Right cardiac atrium (tissue), 5 donors: ENCODE results near the gene CACNA1B. TPM values are rescaled to one million over a fixed set of nuclear protein-coding genes. Genes with fewer than 3 reads are reported as not detected.
"Not testable (repeated sequence)": the region's sequence is repeated elsewhere in the genome, so short reads cannot be mapped to it uniquely, and the experiment has no call there.

Source experiments
- ATAC-seq, 2 donors: fragments of 200-7000 bp; cut with Tn5 transposase; one replicate each; pipeline versions ENCODE4 v1.8.0 to v1.9.1; 2020; ENCODE audit warnings: moderate library complexity in 2 of 2, mild to moderate bottlenecking in 1 of 2
- DNase-seq, 3 donors: peaks; one replicate each; pipeline ENCODE4 v3.0.0-alpha.2; 2020
- H3K27ac ChIP-seq: one replicate; pipeline ENCODE4 v1.5.1; 2013; ENCODE audit warnings: mild to moderate bottlenecking, low read length, control low read depth, moderate library complexity
- H3K27me3 ChIP-seq: one replicate; pipeline ENCODE4 v1.6.1; 2013; ENCODE audit not compliant: control insufficient read depth, insufficient read depth
- H3K4me1 ChIP-seq: one replicate; pipeline ENCODE4 v1.6.1; 2013; ENCODE audit warnings: low read length; ENCODE audit not compliant: control insufficient read depth, insufficient read depth
- H3K4me3 ChIP-seq: one replicate; pipeline ENCODE4 v1.5.1; 2013; ENCODE audit warnings: low read length, control low read depth
- H3K9me3 ChIP-seq: one replicate; pipeline ENCODE4 v1.6.1; 2013; ENCODE audit warnings: low read length; ENCODE audit not compliant: control insufficient read depth
- WGBS: extraction: QIAGEN DNeasy Blood & Tissue Kit; methylation state at CpG from one replicate; pipeline ENCODE4 v1.1.7; 2013; 5-methylcytosine and 5-hydroxymethylcytosine counted together
- intact Hi-C, 4 donors: fragments of 100-400 bp; cut with DNase I; formaldehyde crosslinking; loops; one replicate each; pipeline versions ENCODE4 v1.11.0 to v1.14.0; 2022 to 2023
- polyA plus RNA-seq: library from polyadenylated mRNA; stranded (reverse); fragments of 200-250 nt; gene quantifications from one replicate; pipeline ENCODE4 v1.2.3, GENCODE V29; 2013
- total RNA-seq, 4 donors: library from RNA; stranded (reverse); fragmentation: NEBNext Ultra II Directional; extraction: Animal tissue kit (Norgen Biotek cat#: 25700); gene quantifications; one replicate each; pipeline ENCODE4 v1.2.1, GENCODE V29; 2021
- donor health status: healthy with polysubstance abuse.
- donor health status: DM: no; HTN: yes; CAD: no.
- donor health status: DM: no; HTN: no; CAD: no.
- donor health status: DM: no; HTN: yes; CAD: no; lungs with severe emphysema.
- donor health status: DM: yes; HTN: yes; CAD: no.

CACNA1B gene
- total and polyA plus RNA-seq, 5 donors = 0.05 to 0.44 (median 0.09) TPM

GRCh38 chr9:138013273-138013672 is 135.7 kb downstream of the CACNA1B start:
- intact Hi-C loops = no loop called here
- no peak for DNase-seq
- Histone ChIP-seq H3K9me3 (no peaks in the 10 kb centered on the region), H3K4me1 (no peaks in the 10 kb centered on the region), H3K27ac (no peak overlapping the region), H3K27me3 (no peaks in the 10 kb centered on the region), H3K4me3 (no peak overlapping the region)
- ATAC-seq = no peak
- WGBS = 79% methylated on average over 2 of the region's 2 CpGs

- Histone ChIP-seq H3K27me3 (no peaks in the 10 kb centered on the region), H3K4me3 (no peak overlapping the region), H3K9me3 (no peaks in the 10 kb centered on the region), H3K27ac (no peak overlapping the region), H3K4me1 (no peaks in the 10 kb centered on the region)
- intact Hi-C loops = no loop called here
- ATAC-seq = peak; percentile 31 to 36
- no peak for DNase-seq
- 64% methylated on average over 15 of the region's 15 CpGs for WGBS
Observed at GRCh38 chr9:138013836-138014562, 136.4 kb downstream of the CACNA1B start.

GRCh38 chr9:138014563-138014945 is 137.0 kb downstream of the CACNA1B start:
- Histone ChIP-seq H3K27ac (no peak overlapping the region), H3K4me1 (no peaks in the 10 kb centered on the region), H3K27me3 (no peaks in the 10 kb centered on the region), H3K9me3 (no peaks in the 10 kb centered on the region), H3K4me3 (no peak overlapping the region)
- ATAC-seq (no peak), DNase-seq (no peak)
- WGBS = 77% methylated on average over 6 of the region's 6 CpGs
- intact Hi-C loops = no loop called here

GRCh38 chr9:138015021-138015829 is 137.6 kb downstream of the CACNA1B start:
- 77% methylated on average over 25 of the region's 25 CpGs for WGBS
- no peak for DNase-seq
- H3K27me3 ChIP-seq = no peaks in the 10 kb centered on the region

GRCh38 chr9:138016406-138017187 is 139.0 kb downstream of the CACNA1B start:
- no peaks in the 10 kb centered on the region for H3K4me1 ChIP-seq
- ATAC-seq = no peak
- DNase-seq = no peak

More at GRCh38 chr9:138015021-138015829, 137.6 kb downstream of the CACNA1B start:
- Histone ChIP-seq H3K4me3 (no peak overlapping the region), H3K4me1 (no peaks in the 10 kb centered on the region), H3K9me3 (no peaks in the 10 kb centered on the region), H3K27ac (no peak overlapping the region)
- no peak for ATAC-seq
- intact Hi-C loops = no loop called here

GRCh38 chr9:138017200-138017599 is 139.6 kb downstream of the CACNA1B start:
- Histone ChIP-seq H3K27ac (no peak overlapping the region), H3K4me1 (no peaks in the 10 kb centered on the region), H3K9me3 (no peaks in the 10 kb centered on the region), H3K4me3 (no peak overlapping the region), H3K27me3 (no peaks in the 10 kb centered on the region)
- ATAC-seq = no peak
- 88% methylated on average over 13 of the region's 13 CpGs for WGBS
- intact Hi-C loops = no loop called here
- no peak for DNase-seq

More at GRCh38 chr9:138016406-138017187, 139.0 kb downstream of the CACNA1B start:
- intact Hi-C loops = no loop called here
- Histone ChIP-seq H3K4me3 (no peak overlapping the region), H3K9me3 (no peaks in the 10 kb centered on the region), H3K27ac (no peak overlapping the region), H3K27me3 (no peaks in the 10 kb centered on the region)
- 84% methylated on average over 33 of the region's 33 CpGs for WGBS

- H3K4me3 ChIP-seq, H3K27ac ChIP-seq, intact Hi-C loops, H3K27me3 ChIP-seq, H3K9me3 ChIP-seq, DNase-seq, H3K4me1 ChIP-seq, ATAC-seq: not testable (repeated sequence)
- 74% methylated on average over 10 of the region's 10 CpGs for WGBS
Observed at GRCh38 chr9:138019514-138019913, 141.9 kb downstream of the CACNA1B start.

- intact Hi-C loops = no loop called here
- Histone ChIP-seq H3K4me3 (no peak overlapping the region), H3K9me3 (no peaks in the 10 kb centered on the region), H3K27me3 (peaks cover 3% of the 10 kb centered on the region), H3K27ac (no peak overlapping the region), H3K4me1 (no peaks in the 10 kb centered on the region)
- WGBS = 76% methylated on average over 13 of the region's 13 CpGs
- DNase-seq (no peak), ATAC-seq (no peak)
Observed at GRCh38 chr9:138020120-138020794, 142.7 kb downstream of the CACNA1B start.

- Histone ChIP-seq H3K4me3 (no peak overlapping the region), H3K9me3 (no peaks in the 10 kb centered on the region), H3K27ac (no peak overlapping the region), H3K4me1 (no peaks in the 10 kb centered on the region), H3K27me3 (peaks cover 3% of the 10 kb centered on the region)
- no peak for ATAC-seq
- DNase-seq = no peak
- WGBS = 84% methylated on average over 5 of the region's 5 CpGs
- intact Hi-C loops = no loop called here
Observed at GRCh38 chr9:138020795-138021182, 143.2 kb downstream of the CACNA1B start.

GRCh38 chr9:138021251-138022056 is 143.9 kb downstream of the CACNA1B start:
- Histone ChIP-seq H3K27me3 (peaks cover 3% of the 10 kb centered on the region), H3K27ac (no peak overlapping the region), H3K4me1 (no peaks in the 10 kb centered on the region), H3K9me3 (no peaks in the 10 kb centered on the region), H3K4me3 (no peak overlapping the region)
- ATAC-seq (no peak), DNase-seq (no peak)
- WGBS = 79% methylated on average over 15 of the region's 15 CpGs
- intact Hi-C loops = no loop called here
